ENCODE results near the gene CNDP1.

GRCh38 chr18:74632856-74633255 lies 98.6 kb downstream of the CNDP1 start:
- TF ChIP-seq CTCF (conservative IDR thresholded peaks at IDR 0.05 in 1 of 2, IDR thresholded peaks at IDR 0.05 in 1 of 2; ENCODE audit: extremely low read depth in 1 of 2, insufficient read depth in 1 of 2, low read depth in 1 of 2, low read length in 2 of 2): no peak
- no peak for TF ChIP-seq EZH2 (IDR thresholded peaks at IDR 0.05; ENCODE audit: borderline replicate concordance, low read length)
